NCI-H526 (cell line): ENCODE results near the gene IZUMO2.
A peak's percentile ranks its signal among the peaks of the same experiment; 100 is the strongest.

Experiments used
- DNase-seq, 2 experiments: peaks; one replicate each; lab custom pipeline; 2025; lab: John Stamatoyannopoulos, UW

IZUMO2 gene

DNA sequence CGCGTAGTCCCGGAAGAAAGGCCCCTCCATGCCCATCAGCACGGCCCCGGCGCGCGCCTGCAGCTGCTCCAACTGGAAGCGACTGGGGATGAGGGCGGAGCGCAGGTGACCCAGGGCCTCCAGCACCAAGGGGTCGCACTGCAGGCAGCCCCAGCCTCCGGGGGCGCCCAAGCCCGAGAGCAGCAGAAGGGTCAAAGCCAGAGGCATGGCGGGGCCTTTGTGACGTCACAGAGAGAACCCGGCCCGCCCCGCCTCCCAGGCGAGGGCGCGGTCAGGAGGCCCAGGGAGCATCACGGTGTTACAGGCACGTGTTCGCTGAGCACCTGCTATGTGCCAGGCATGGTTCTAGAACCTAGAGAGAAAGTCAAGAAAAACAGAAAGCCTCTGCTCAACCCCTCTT is at the start of gene IZUMO2:
Gene IZUMO2, minus strand, starts transcription at position 294 of the 400 bp plus-strand sequence. Its CDS starts 87 bp downstream, at position 207.
- DNase-seq, result peak in 1 of 2 experiments; percentile 21

DNA sequence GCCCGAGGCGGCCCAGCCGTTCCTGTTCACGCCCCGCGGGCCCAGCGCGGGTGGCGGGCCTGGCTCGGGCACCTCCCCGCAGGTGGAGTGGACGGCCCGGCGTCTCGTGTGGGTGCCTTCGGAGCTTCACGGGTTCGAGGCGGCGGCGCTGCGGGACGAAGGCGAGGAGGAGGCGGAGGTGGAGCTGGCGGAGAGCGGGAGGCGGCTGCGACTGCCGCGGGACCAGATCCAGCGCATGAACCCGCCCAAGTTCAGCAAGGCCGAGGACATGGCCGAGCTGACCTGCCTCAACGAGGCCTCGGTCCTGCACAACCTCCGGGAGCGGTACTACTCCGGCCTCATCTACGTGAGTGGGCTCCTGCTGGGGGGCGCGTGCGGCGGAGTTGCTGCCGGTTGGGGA is 47.3 kb upstream of the IZUMO2 start:
- DNase-seq, result no peak

DNA sequence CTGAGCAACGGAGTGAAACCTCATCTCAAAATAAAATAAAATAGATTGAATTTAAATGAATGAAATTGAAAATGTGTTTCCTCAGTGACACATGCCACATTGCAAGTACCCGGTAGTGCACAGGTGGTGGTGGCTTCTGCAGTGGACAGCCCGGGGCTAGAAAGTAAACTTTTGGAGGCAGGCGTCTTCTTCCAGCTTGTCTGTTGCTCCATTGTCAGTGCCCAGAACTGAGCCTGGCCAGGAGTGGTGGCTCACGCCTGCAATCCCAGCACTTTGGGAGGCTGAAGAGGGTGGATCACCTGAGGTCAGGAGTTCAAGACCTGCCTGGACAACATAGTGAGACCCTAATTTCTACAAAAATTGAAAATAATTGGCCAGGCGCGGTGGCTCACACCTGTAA is 46.0 kb upstream of the IZUMO2 start:
- DNase-seq, result no peak

DNA sequence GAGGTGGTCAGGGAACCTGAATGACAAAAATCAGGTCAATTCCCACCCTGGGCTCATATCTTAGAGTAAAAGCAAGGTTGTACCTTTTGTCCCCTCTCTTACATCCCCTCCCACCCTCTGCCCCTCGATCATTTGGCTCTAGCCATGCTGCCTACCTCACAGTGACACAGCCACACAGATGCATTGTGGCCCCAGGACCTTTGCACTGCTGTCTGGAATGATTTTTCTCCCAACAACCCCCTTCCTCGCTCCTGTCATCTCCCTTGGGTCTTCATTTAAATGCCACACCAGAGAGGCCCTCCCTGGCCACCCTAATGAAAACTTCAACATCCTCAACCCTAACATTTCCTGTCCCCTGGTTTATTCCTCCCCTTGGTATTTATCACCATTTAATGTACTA is 44.6 kb upstream of the IZUMO2 start:
- DNase-seq, result no peak

DNA sequence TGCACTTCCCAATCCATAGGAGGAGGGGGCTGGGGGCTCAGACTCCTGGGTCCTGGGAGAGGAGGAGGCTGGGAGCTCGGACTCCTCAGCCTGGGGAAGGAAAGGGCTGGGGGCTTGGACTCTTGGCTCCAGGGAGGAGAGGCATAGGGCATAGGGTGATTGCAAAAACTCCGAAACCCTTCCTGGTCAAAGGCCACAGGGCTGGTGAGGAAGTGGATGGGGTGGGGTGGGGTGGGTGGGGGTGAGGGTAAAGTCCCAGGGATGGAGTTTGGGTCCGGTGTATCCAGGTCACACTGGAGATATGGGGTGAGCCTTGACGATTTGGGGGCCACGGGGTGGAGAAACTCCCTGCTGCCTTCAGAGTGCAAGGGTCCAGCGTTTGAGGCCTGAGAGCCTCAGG is 43.1 kb upstream of the IZUMO2 start:
- no peak for DNase-seq

DNA sequence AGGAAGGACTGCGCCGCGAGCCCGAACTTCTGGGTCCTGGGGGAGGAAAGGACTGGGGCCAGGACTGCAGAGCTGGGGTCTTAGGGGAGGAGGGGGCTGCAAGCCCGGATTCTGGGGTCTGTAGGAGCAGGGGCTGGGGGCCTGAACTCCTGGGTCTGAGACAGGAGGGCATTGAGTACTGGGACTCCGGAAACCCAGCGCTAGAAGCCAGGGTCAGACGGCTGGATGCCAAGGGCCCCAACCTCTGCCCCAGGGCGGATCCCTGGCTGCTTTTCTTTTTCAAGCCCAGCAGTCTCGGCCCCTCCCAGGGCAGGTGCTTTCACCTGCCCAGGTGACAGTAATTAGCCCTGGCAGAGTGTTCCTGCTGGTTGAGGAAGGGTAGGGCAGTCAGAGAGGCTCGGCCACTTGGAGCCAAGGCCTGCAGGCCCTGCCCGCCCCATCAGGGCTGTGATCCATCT is 42.6 kb upstream of the IZUMO2 start:
- DNase-seq, result peak; percentile 48 to 85

DNA sequence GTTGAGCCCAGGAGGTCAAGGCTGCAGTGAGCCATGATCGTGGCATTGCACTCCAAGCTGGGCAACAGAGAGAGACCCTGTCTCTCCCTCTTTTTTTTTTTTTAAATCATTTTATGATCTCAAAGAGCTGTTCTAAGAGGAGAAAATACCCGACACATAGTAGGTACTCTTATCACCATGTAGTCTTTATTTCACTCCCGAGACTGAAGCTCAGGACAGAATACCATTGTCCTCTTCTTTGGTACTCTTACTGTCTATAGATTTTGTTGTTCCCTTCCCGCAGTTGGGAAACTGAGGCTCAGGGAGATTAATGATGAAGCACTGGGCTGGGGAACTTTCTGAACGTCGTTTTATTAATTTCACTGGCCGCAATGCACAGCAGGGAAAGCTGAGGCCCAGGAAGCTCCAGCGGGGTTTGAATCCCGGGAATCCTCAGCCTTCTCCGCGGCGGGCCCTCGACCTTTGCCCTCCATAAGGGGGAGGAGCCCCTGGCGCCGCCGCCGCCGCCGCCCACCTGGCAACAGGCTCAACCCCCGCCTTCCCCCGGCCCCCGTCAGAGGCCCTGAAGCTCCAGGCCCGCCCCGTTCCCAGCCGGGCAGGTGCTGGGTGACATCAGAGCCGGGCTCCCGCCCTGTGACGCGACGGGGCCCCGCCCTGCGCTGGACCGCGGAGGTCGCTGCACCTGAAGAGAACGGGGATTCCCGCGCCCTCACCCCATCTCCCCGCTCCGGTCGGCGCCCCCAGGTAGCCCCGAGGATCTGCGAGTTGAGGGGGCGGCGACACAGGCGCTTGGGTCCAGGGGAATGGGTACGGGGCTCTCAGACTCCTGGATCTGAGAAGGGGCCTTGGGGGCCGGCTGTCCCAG is 42.0 kb upstream of the IZUMO2 start:
- peak; percentile 74 to 93 for DNase-seq

DNA sequence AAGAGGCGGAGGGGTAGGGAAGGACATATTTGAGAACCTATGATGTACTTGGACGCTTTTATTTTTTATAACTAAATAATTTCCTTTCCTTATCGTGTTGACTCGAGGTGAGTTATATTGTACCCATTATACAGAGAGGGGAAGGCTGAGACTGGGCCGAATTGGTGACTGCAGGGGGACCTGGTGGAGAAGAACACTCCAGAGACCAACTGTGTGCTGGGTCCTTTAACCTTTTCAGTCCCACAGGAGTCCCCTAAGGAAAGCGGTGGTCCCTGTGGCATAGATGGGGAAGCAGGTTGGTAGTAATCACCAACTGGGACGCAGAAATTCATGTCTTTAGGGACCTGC is 41.0 kb upstream of the IZUMO2 start:
- DNase-seq, result no peak

DNA sequence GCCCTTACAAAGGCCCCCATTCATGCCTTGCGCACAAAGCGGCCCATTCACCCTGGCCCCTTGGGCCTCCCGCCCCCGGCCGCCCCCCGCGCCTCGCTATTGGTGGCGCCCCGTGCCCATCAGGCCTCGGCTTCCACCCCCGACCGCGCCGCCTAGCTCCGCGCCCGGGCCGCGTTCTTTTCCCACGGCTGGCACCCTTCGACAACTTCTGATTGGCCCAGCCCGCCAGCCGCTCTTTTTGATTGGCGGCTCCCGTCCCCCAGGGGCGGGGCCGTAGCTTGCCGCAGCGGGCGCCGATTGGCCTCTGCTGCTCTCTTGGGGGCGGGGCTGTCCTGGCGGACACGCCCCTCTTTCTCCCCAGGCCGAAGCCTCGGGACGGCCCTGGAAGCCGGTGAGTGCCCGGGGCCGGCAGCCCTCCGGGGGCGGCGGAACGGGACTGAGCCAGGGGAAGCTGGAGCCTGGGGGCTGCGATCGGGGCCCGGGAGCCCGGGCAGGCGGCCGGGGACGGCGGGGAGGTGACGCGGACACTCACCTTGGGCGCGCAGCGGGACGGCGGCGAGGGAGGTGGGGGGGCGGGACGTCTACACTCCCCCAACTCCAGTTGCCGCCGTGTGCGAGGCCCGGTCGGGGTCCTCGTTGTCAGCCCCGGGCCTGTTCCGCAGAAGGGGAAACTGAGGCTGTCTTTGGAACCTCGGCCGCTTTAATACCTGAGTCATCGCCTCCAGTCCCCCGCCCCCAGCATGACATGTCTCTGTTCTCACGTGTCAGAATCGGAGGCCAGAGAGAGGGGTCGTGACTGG is 40.4 kb upstream of the IZUMO2 start, which contains the start of gene MYH14:
Gene MYH14, plus strand, starts transcription at position 342 of the 800 bp plus-strand sequence. CDS start 6,744 bp downstream, outside the sequence.
- peak; percentile 87 to 99 for DNase-seq

DNA sequence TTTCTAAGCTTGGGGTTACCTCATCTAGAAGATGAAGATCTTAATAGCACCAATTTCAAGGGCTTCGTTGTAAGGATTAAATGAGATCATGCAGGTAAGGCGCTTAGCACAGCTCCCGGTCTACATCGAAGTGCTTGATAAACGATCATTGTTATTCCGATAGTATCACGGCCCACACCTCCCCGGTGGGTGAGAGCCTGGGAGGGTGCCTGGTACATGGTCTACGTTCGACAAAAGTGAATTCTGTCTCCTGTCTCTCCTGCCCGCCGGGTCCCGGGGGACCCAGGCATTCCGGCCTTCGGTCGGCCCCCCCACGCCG is 39.8 kb upstream of the IZUMO2 start:
- no peak for DNase-seq

DNA sequence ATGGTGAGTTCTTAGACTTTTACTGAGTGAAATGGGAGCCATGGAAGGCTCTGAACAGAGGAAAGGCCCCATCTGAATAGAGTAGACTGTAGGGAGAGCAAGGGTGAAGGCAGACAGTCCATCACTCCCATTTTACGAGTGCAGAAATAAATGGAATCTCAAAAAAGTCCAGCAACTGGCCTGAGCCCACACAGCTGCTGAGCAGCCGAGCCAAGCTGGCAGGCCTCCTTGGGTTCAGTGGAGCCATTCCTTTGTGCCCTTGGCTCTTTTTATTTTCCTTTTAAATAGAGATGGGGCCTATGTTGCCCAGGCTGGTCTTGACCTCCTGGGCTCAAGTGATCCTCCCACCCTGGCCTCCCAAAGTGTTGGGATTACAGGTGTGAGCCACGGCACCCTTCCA is 39.3 kb upstream of the IZUMO2 start:
- DNase-seq, result no peak

DNA sequence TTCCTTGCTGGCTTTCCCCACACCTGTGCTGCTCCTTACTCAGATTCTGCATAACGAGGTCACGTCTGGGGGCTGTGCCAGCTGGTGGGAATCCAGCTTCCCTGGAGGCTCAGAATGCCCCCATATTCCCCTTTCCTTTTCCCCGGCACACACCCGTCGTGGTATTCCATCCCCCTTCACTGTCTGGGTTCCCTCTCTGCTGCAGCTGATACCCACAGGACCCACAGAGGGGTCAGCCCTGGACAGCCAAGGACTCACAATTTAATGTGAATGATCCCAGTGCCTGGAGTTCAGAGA is 36.1 kb upstream of the IZUMO2 start:
- no peak for DNase-seq

DNA sequence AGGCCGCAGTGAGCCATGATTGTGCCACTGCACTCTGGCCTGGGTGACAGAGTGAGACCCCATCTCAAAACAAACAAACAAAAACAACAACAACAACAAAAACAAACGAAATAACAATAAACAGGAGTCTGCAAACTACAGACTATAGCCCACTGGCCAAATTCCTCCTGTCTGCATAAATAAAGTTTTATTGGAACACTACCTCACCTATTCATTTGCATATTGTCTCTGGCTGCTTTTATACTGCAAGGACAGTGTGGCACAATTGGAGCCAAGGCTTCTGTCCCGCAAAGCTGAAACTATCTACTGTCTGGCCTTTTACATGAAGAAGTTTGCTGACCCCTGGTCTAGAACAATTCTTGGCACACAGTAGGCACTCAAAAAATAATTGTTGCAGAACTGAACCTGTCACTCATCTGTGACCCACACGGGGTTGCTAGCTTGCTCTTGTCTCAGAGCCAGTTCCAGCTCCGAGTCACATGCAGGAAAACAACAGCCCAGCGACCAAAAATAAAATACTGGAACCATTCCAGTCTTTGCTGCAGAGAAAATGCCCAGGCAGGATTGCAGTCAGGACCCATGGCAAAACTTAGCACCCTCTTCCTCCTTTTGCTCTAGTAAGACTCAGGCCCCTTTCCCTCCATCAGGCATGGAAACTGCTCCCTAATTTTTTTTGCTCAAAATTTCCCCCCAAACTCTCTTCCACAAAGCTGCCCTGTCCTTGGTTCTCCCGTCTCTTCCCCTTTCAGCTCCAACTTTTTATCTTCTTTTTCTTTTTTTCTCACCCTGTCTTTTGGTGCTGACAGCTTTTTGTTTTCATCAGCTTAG is 35.6 kb upstream of the IZUMO2 start:
- peak in 1 of 2 experiments; percentile 22 for DNase-seq

DNA sequence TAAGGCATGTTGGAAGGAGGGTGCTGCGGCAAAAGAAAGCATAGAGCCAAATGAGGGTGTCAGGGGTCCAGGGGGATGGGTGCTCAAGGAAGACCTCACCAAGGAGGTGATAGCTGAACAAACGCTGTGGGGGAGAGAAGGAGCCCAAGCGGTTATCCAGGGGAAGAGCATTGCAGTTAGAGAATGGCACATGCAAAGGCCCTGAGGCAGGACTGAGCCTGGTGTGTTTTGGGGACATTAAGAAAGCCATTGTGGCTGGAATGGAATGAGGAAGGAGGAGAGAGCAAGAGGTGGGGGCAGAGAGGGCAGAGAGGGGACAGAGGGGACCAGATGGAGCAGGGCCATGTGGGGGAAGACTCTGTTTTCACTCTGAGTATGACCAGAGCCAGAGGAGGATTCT is 34.3 kb upstream of the IZUMO2 start:
- no peak for DNase-seq

DNA sequence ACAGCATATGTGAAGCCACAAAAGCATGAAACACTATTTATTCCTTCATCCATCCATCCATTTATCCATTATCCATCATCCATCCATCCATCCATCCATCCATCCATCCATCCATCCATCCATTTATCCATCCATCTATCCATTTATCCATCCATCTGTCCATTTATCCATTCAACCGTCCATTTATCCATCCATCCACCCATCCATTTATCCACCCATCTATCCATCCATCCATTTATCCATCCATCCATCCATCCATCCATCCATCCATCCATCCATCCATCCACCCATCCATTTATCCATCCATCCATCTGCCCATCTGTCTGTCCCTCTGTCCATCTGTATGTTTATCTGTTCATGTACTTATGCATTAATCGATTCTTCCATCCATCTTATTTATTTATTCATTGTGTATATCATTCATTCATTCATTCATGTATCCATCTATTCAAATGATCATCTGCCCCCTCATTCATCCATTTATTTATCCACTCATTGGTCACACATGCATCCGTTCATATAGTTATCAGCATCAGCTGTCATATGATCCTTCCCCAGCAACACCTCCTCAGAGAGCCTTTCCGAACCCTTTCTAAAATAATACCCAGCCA is 33.3 kb upstream of the IZUMO2 start:
- no peak for DNase-seq

DNA sequence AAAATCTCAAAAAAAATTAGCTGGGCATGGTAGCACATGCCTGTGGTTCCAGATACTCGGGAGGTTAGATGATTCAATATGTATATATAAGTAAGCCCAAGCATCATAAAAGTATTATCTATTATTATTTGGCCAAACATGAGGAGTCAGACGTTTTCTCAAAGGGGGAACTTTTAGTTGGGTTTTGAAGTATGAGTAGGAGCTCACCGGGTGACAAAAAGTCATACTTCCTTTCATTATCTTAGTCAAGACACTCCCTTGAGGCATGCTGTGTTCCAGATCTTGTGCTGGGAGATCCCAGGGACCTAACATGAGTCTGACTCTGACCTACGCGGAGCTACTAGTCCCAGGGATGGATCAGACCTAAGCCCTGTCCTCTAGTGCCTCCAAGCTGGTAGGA is 32.1 kb upstream of the IZUMO2 start:
- DNase-seq, result no peak

DNA sequence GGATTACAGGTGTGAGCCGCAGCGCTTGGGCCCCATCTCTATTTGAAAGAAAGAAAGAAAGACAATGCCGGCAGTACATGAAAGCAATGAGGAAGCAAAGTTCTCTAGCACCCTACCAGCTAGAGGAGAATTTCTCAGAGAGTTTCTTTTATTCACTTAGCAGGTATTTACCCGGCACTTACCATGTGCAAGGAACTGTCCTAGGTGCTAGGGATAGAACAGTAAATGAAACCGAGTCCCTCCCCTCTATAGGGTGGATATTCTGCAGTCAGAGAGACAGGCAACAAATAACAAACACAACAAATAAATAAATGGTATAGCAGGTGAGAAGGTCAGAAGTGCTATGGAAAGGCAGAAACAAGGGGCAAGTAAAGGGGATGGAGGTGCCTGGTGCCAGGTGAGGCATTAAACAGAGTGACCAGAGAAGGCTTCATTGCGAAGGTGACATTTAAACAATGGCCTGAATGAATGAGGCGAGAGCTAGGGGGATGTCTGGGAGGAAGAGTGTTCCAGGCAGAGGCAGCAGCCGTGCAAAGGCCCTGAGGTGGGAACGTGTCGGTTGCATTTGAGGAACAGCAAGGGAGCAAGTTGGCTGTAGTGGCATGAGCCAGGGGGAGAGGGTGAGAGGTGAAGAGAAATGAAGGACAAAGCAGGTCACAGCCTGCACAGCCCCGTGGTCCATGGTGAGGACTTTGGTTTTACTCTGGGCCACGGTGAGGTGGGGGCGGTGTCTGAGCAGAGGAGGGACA is 29.6 kb upstream of the IZUMO2 start:
- no peak for DNase-seq

DNA sequence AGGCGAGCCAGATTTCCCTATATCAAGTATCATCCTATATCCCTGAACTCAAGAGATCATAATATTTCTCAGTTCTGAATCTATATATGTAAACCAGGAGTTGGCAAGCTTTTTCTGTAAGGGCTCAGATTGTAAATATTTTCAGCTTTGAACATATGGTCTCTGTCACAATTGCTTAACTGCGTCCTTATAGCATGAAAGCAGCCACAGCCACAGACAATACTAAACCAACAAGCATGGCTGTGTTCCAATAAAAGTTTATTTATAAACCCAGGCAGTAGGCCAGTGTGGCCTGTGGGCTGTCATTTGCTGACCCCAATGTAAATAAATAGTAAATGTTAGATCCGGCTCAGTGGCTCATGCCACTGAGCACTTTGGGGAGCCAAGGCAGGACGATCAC is 28.1 kb upstream of the IZUMO2 start:
- no peak for DNase-seq

DNA sequence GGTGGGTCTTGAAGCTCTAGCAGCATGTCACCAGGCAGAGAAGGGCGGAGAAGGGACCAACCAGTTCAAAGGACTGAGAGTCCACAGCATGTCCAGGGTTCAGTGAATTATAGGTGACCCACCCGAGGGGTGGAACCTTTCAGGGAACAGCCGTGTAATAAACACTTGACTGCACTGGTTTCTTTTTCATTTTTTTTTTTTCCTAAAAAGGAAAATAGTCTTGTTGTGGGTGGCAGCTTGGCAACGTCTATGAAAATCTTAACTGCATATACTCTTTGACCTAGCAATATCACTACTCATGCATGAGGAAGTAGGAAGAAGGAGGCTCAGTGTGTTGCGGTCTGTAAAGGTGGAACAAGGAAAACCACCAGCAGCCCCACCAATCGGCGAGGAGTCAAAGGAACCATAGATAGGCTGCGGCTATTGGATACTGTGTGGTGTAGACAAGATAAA is 27.4 kb upstream of the IZUMO2 start:
- no peak for DNase-seq

DNA sequence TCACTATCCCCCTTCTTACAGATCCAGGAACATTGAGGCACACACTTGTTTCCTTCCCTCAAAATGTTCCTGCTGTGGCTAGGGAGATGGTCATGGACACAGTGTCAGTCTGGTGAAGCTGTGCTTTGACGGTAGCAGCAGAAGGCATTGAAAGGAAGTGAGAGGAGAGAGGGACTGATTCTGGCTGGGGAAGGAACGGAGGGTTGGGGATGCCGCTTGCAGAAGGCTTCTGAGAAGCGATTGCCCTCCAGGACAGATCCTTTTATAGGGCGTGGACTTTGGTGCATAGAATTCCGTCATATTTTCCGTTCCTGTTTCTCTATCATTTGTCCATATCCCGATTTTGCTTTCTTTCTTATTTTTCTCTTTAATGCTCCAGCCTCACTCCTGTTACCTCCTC is 26.2 kb upstream of the IZUMO2 start:
- DNase-seq, result no peak

DNA sequence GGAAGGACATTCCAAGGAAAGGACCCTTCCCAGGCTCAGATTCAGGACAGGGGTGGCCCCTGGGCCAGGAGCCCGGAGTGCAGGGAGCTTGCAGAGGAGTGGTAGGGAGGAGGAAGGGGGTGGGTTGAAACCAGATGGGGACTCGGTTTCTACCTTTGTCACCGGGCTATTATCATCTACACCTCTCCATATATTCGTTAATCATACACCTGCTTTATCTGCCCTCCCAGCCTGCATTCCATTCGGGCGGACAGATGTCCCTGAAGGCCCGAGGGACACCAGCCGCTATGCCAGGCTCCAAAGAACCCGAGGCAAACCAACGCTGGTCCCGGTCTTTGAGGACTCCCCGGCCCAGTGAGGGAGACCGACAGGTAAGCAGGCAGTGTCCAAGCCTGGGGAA is 24.9 kb upstream of the IZUMO2 start:
- no peak for DNase-seq
